K562 (cell line): ENCODE results near the gene RNF167. TPM values are rescaled to one million over a fixed set of nuclear protein-coding genes. Genes with fewer than 3 reads are reported as not detected.

Source experiments
- ATF1 ChIP-seq, 2 experiments: fragments of 450-650 bp in 1 of 2; IDR thresholded peaks; 2 replicates each; pipeline ENCODE4 v1.6.1; 2016; ENCODE audit warnings: missing compliant biosample characterization in 1 of 2, missing genetic modification characterization in 1 of 2
- ATF6 ChIP-seq: sonication (generic); formaldehyde crosslinking; IDR thresholded peaks from 2 replicates; pipeline ENCODE4 v1.4.0; 2020; ENCODE audit warnings: mild to moderate bottlenecking, missing genetic modification reagents
- E2F6 ChIP-seq, 2 experiments: IDR thresholded peaks; 2 replicates each; pipeline ENCODE4 v1.6.1; 2011; ENCODE audit warnings: borderline replicate concordance in 1 of 2, control low read depth in 1 of 2, low read depth in 1 of 2, low read length in 1 of 2, mild to moderate bottlenecking in 1 of 2, mixed read lengths in 1 of 2, moderate library complexity in 1 of 2; ENCODE audit not compliant: insufficient read depth in 1 of 2, insufficient read length in 1 of 2, poor library complexity in 1 of 2, severe bottlenecking in 1 of 2; ENCODE audit errors: extremely low read depth in 1 of 2
- E2F8 ChIP-seq: fragments of 450-650 bp; IDR thresholded peaks from 2 replicates; pipeline ENCODE4 v1.7.1; 2018; ENCODE audit warnings: mild to moderate bottlenecking, low read depth; ENCODE audit not compliant: partially characterized antibody
- ETV1 ChIP-seq: fragments of 450-650 bp; conservative IDR thresholded peaks from 2 replicates; pipeline ENCODE4 v1.6.1; 2016; ENCODE audit warnings: missing genetic modification characterization, control low read depth, low read depth, missing compliant biosample characterization
- FOXK1 ChIP-seq: sonication (generic); formaldehyde crosslinking; IDR thresholded peaks from 2 replicates; pipeline ENCODE4 v1.8.0; 2022; ENCODE audit warnings: missing genetic modification reagents, mild to moderate bottlenecking, borderline replicate concordance
- FOXP1 ChIP-seq: sonication (generic); formaldehyde crosslinking; IDR thresholded peaks from 2 replicates; pipeline ENCODE4 v1.8.0; 2022; ENCODE audit warnings: mild to moderate bottlenecking, missing genetic modification reagents
- HCFC1 ChIP-seq: IDR thresholded peaks from 2 replicates; pipeline ENCODE4 v1.6.1; 2012; ENCODE audit warnings: low read depth, low read length, improper control_type of control experiment
- MEIS2 ChIP-seq: fragments of 450-650 bp; IDR thresholded peaks from 2 replicates; pipeline ENCODE4 v1.6.1; 2014; ENCODE audit warnings: mild to moderate bottlenecking; ENCODE audit not compliant: partially characterized antibody
- MYNN ChIP-seq, 2 experiments: sonication (generic); formaldehyde crosslinking in 1 of 2; IDR thresholded peaks; 2 replicates each; pipeline versions ENCODE4 v1.5.0 to v1.6.1; 2016 to 2020; ENCODE audit warnings: antibody characterized with exemption in 1 of 2, missing genetic modification reagents in 1 of 2
- NR2C2 ChIP-seq, 2 experiments: fragments of 200-800 bp in 1 of 2; sonication (Bioruptor generic) in 1 of 2; sonication (generic) in 1 of 2; formaldehyde crosslinking in 1 of 2; IDR thresholded peaks; 2 replicates each; pipeline versions ENCODE4 v1.6.1 to v1.8.0; 2016 to 2022; ENCODE audit warnings: mild to moderate bottlenecking in 1 of 2, missing compliant biosample characterization in 1 of 2, missing genetic modification characterization in 1 of 2, missing genetic modification reagents in 1 of 2
- NR3C1 ChIP-seq: sonication (generic); formaldehyde crosslinking; IDR thresholded peaks from 2 replicates; pipeline ENCODE4 v1.8.1; 2022; ENCODE audit warnings: missing genetic modification reagents
- SRF ChIP-seq, 2 experiments: fragments of 250-450, 450-650 bp in 1 of 2; sonication (Bioruptor Pico) in 1 of 2; sonication (generic) in 1 of 2; formaldehyde crosslinking; IDR thresholded peaks; 2 replicates each; pipeline versions ENCODE4 v1.5.0 to v1.5.1; 2020 to 2022; ENCODE audit warnings: mild to moderate bottlenecking in 1 of 2, missing genetic modification reagents in 1 of 2
- STAT5B ChIP-seq: fragments of 250-450 bp; sonication (Bioruptor Pico); IDR thresholded peaks from 2 replicates; pipeline ENCODE4 v1.8.0; 2021; ENCODE audit warnings: mild to moderate bottlenecking, inconsistent platforms
- TAF1 ChIP-seq: IDR thresholded peaks from 2 replicates; pipeline ENCODE4 v1.6.1; 2011; ENCODE audit warnings: mild to moderate bottlenecking, low read length, moderate library complexity; ENCODE audit not compliant: insufficient read depth, control insufficient read depth, severe bottlenecking; ENCODE audit errors: extremely low read depth
- TARDBP ChIP-seq: fragments of 450-650 bp; IDR thresholded peaks from 2 replicates; pipeline ENCODE4 v1.6.1; 2016
- ZNF124 ChIP-seq: sonication (generic); formaldehyde crosslinking; IDR thresholded peaks from 2 replicates; pipeline ENCODE4 v1.8.1; 2022; ENCODE audit warnings: missing genetic modification reagents
- polyA plus RNA-seq, 8 experiments: library from polyadenylated mRNA; depleted of rRNA in 4 of 8; stranded (reverse) in 5 of 8; unstranded in 3 of 8; fragments of >200 nt; fragmentation: Nextera tagmentation in 2 of 8; fragmentation: Illumina TruSeq in 1 of 8; extraction: Ambion mirVana in 2 of 8; extraction: Trizol in 1 of 8; gene quantifications; 2 replicates each; pipeline versions ENCODE4 v1.2.1 to v1.2.3, GENCODE V29; 2011 to 2014; ENCODE audit warnings: inconsistent platforms in 1 of 8, missing spikeins in 1 of 8
- total RNA-seq, 7 experiments: library from RNA; depleted of rRNA in 6 of 7; stranded (reverse); fragments of >200 nt in 6 of 7; fragmentation: Illumina TruSeq in 2 of 7; extraction: Trizol in 2 of 7; gene quantifications; 2 replicates each; pipeline versions ENCODE4 v1.2.1 to v1.2.3, GENCODE V29; 2011 to 2021; ENCODE audit warnings: low replicate concordance in 1 of 7

The RNF167 gene
- total and polyA plus RNA-seq, 9 of the 15 experiments (the other 6 are each of a cell fraction or from before 2014, with no cell fraction given): 16.5 to 143 (median 45.5) TPM

- TF ChIP-seq E2F8: peak; percentile 53
- 0 out of 2 replicates have a peak, but pooled peaks have one; percentile 16 for TF ChIP-seq MYNN (IDR thresholded peaks at IDR 0.05)
- no peak for TF ChIP-seq MYNN (CRISPR knock-in tag; IDR thresholded peaks at IDR 0.05)
- no peak for TF ChIP-seq NR3C1 (CRISPR knock-in tag)
- TF ChIP-seq ATF1 (CRISPR knock-in tag; IDR thresholded peaks at IDR 0.05): no peak
- peak; percentile 67 for TF ChIP-seq ATF1 (tag; IDR thresholded peaks at IDR 0.05)
- TF ChIP-seq HCFC1: peak; percentile 55; the same call in 1 of the 2 replicates
- peak; percentile 83 for TF ChIP-seq TAF1
- no peak for TF ChIP-seq ZNF124 (CRISPR knock-in tag)
- peak; percentile 11 to 76 for TF ChIP-seq E2F6 (IDR thresholded peaks at IDR 0.05; ENCODE audit: borderline replicate concordance in 1 of 2, extremely low read depth in 1 of 2, insufficient read depth in 1 of 2, insufficient read length in 1 of 2, low read depth in 1 of 2, low read length in 1 of 2, poor library complexity in 1 of 2, severe bottlenecking in 1 of 2)
- TF ChIP-seq FOXP1 (CRISPR knock-in tag): peak; percentile 76; the same call in 1 of the 2 replicates
- TF ChIP-seq TARDBP: no peak
- TF ChIP-seq STAT5B (CRISPR knock-in tag): no peak
- peak; percentile 26; the same call in 1 of the 2 replicates for TF ChIP-seq ETV1 (tag)
- TF ChIP-seq ATF6 (CRISPR knock-in tag): 0 out of 2 replicates have a peak, but pooled peaks have one; percentile 28
- TF ChIP-seq MEIS2: peak; percentile 33
- peak; percentile 83; the same call in 1 of the 2 replicates for TF ChIP-seq FOXK1 (CRISPR knock-in tag)
- TF ChIP-seq SRF (CRISPR knock-in tag; IDR thresholded peaks at IDR 0.05): peak in 1 of 2 experiments; percentile 63; a peak in 1 of 4 replicates
- TF ChIP-seq NR2C2 (CRISPR knock-in tag; IDR thresholded peaks at IDR 0.05): peak; percentile 7; the same call in 1 of the 2 replicates
- TF ChIP-seq NR2C2 (tag; IDR thresholded peaks at IDR 0.05): peak; percentile 74
These were observed 27.7 kb downstream of the RNF167 start, which contains the start of gene SPAG7 (continued) for GRCh38 chr17:4967539-4968485.
